Panc1 (cell line): ENCODE measurements around the gene CEP104. TPM values are rescaled to one million over a fixed set of nuclear protein-coding genes. Genes with fewer than 3 reads are reported as not detected.

Experiments
- ATAC-seq: fragments of 200-7000 bp; cut with Tn5 transposase; 2 replicates; pipeline ENCODE4 v1.9.1; 2020; ENCODE audit warnings: mild to moderate bottlenecking, moderate library complexity
- BruUV-seq: library from RNA; stranded (reverse); fragments of 400-500 nt; replicated peaks from 2 replicates; lab custom pipeline; 2021; lab: Mats Ljungman, UMichigan
- CTCF ChIA-PET: fragments of 300-600 bp; sonication (Branson Sonifier 250); formaldehyde crosslinking; loops from one replicate; lab custom pipeline; 2022; ENCODE audit warnings: antibody characterized with exemption; lab: Charles Lee
- POLR2A ChIA-PET: fragments of 300-600 bp; sonication (Branson Sonifier 250); formaldehyde crosslinking; loops from one replicate; lab custom pipeline; 2022; ENCODE audit warnings: antibody characterized with exemption; lab: Charles Lee
- DNase-seq: peaks from one replicate; pipeline ENCODE4 v3.0.0-alpha.2; 2010; ENCODE audit warnings: low read depth, low spot score
- H3K27ac ChIP-seq: 2 replicates; pipeline ENCODE4 v1.5.1; 2011; ENCODE audit warnings: mild to moderate bottlenecking, low read length, inconsistent platforms
- H3K27me3 ChIP-seq: fragments of 200-500 bp; sonication (Bioruptor generic); 2 replicates; pipeline ENCODE4 v1.6.0; 2014; ENCODE audit warnings: low read length, inconsistent platforms; ENCODE audit not compliant: control insufficient read depth, insufficient read depth
- H3K36me3 ChIP-seq: fragments of 200-500 bp; sonication (Bioruptor generic); 2 replicates; pipeline ENCODE4 v1.5.1; 2014; ENCODE audit warnings: inconsistent platforms, mild to moderate bottlenecking, low read length, moderate library complexity; ENCODE audit not compliant: control insufficient read depth, insufficient read depth
- H3K4me1 ChIP-seq: 2 replicates; pipeline ENCODE4 v1.5.1; 2011; ENCODE audit warnings: inconsistent platforms, mild to moderate bottlenecking, low read length, moderate library complexity; ENCODE audit not compliant: control insufficient read depth, insufficient read depth
- H3K4me3 ChIP-seq, 2 experiments: 2 replicates each; pipeline ENCODE4 v1.5.1; 2011 to 2012; ENCODE audit warnings: low read depth in 2 of 2, low read length in 2 of 2, mild to moderate bottlenecking in 2 of 2, inconsistent platforms in 1 of 2, moderate library complexity in 1 of 2
- H3K9me3 ChIP-seq: fragments of 200-500 bp; sonication (Bioruptor generic); 2 replicates; pipeline ENCODE4 v1.5.1; 2014; ENCODE audit warnings: low read depth, mild to moderate bottlenecking, inconsistent platforms, low read length, moderate library complexity; ENCODE audit not compliant: control insufficient read depth, insufficient read depth
- CTCF ChIP-seq: fragments of 450-650 bp; IDR thresholded peaks from 2 replicates; pipeline ENCODE4 v1.5.1; 2017; ENCODE audit warnings: mild to moderate bottlenecking
- POLR2AphosphoS5 ChIP-seq: IDR thresholded peaks from 2 replicates; pipeline ENCODE4 v1.6.1; 2012; ENCODE audit warnings: mild to moderate bottlenecking, low read depth, low read length, moderate library complexity
- REST ChIP-seq, 2 experiments: IDR thresholded peaks; 2 replicates each; pipeline ENCODE4 v1.6.1; 2011 to 2012; ENCODE audit warnings: low read depth in 2 of 2, control low read depth in 1 of 2, low read length in 1 of 2, mild to moderate bottlenecking in 1 of 2, moderate library complexity in 1 of 2; ENCODE audit not compliant: insufficient read depth in 1 of 2
- SIN3A ChIP-seq: IDR thresholded peaks from 2 replicates; pipeline ENCODE4 v1.6.1; 2012; ENCODE audit warnings: low read depth, mild to moderate bottlenecking, low read length, moderate library complexity, borderline replicate concordance; ENCODE audit not compliant: insufficient read depth
- TCF7L2 ChIP-seq: IDR thresholded peaks from 2 replicates; pipeline ENCODE4 v1.6.1; 2011; ENCODE audit warnings: mild to moderate bottlenecking, low read depth, low read length, inconsistent platforms
- in situ Hi-C: cut with HindIII; loops from 2 replicates; pipeline ENCODE4 v1.10.0; 2016; ENCODE audit warnings: low sequenced_read_pairs, low pct_unique_long_range_greater_than_20kb
- intact Hi-C: fragments of 100-400 bp; cut with micrococcal nuclease; formaldehyde crosslinking; loops from one replicate; pipeline ENCODE4 v1.10.0; 2022; ENCODE audit not compliant: unreplicated experiment
- total RNA-seq: library from RNA; stranded (reverse); gene quantifications from one replicate; pipeline ENCODE4 v1.2.1, GENCODE V29; 2021; ENCODE audit not compliant: unreplicated experiment

CEP104 gene
- total RNA-seq, 1 experiment from 2014 or later, result 52.0 TPM

GRCh38 chr1:3850857-3851256, 6.2 kb downstream of the CEP104 start:
- peaks cover 9% of the 10 kb centered on the region for H3K36me3 ChIP-seq
- DNase-seq, result no peak
- intact Hi-C loops (no loop called here), in situ Hi-C loops (no loop called here)
- no peaks in the 10 kb centered on the region for H3K27me3 ChIP-seq
- H3K4me1 ChIP-seq, result peaks cover 4% of the 10 kb centered on the region
- ChIA-PET POLR2A (no interaction called here), CTCF (no interaction called here)
- H3K27ac ChIP-seq, result no peak overlapping the region
- no peak overlapping the region for H3K4me3 ChIP-seq
- TF ChIP-seq CTCF, result no peak
- no peak for TF ChIP-seq REST (IDR thresholded peaks at IDR 0.05; ENCODE audit: insufficient read depth in 1 of 2, low read depth in 2 of 2, low read length in 1 of 2)
- TF ChIP-seq TCF7L2, result no peak
- TF ChIP-seq POLR2AphosphoS5, result no peak
- no peak for TF ChIP-seq SIN3A
- no TSS peak for BruUV-seq
- ATAC-seq, result no peak
- no peaks in the 10 kb centered on the region for H3K9me3 ChIP-seq

GRCh38 chr1:3847081-3847480, 9.9 kb downstream of the CEP104 start:
- in situ Hi-C loops (no loop called here), intact Hi-C loops (no loop called here)
- H3K4me1 ChIP-seq, result no peaks in the 10 kb centered on the region
- H3K27me3 ChIP-seq, result no peaks in the 10 kb centered on the region
- no peak overlapping the region for H3K4me3 ChIP-seq
- ChIA-PET POLR2A (no interaction called here), CTCF (no interaction called here)
- DNase-seq (no peak), ATAC-seq (no peak)
- no peak for TF ChIP-seq TCF7L2
- TF ChIP-seq SIN3A, result no peak
- no peak for TF ChIP-seq REST (IDR thresholded peaks at IDR 0.05; ENCODE audit: insufficient read depth in 1 of 2, low read depth in 2 of 2, low read length in 1 of 2)
- TF ChIP-seq CTCF, result no peak
- TF ChIP-seq POLR2AphosphoS5, result no peak
- no peak overlapping the region for H3K27ac ChIP-seq
- BruUV-seq, result no TSS peak
- peaks cover 9% of the 10 kb centered on the region for H3K36me3 ChIP-seq
- no peaks in the 10 kb centered on the region for H3K9me3 ChIP-seq
